HCT116 (cell line): ENCODE results near the gene PHF2. TPM values are rescaled to one million over a fixed set of nuclear protein-coding genes. Genes with fewer than 3 reads are reported as not detected.

ENCODE experiments used
- ATAC-seq: fragments of 200-7000 bp; cut with Tn5 transposase; 2 replicates; pipeline ENCODE4 v1.9.1; 2020; ENCODE audit warnings: mild to moderate bottlenecking, moderate library complexity
- BruUV-seq: library from RNA; stranded (reverse); fragments of 400-500 nt; replicated peaks from 2 replicates; lab custom pipeline; 2021; lab: Mats Ljungman, UMichigan
- CTCF ChIA-PET: fragments of 300-600 bp; sonication (Branson Sonifier 250); formaldehyde crosslinking; loops from one replicate; lab custom pipeline; 2021; ENCODE audit warnings: antibody characterized with exemption; lab: Charles Lee
- POLR2A ChIA-PET: fragments of 300-600, 350-600 bp; sonication (Branson Sonifier 250); formaldehyde crosslinking; loops from one replicate; lab custom pipeline; 2021; ENCODE audit warnings: antibody characterized with exemption; lab: Charles Lee
- RAD21 ChIA-PET, 2 experiments: fragments of 300-600 bp; sonication (Branson Sonifier 250); formaldehyde crosslinking; loops; one replicate each; lab custom pipeline; 2023; ENCODE audit warnings: low total read pairs in 2 of 2; ENCODE audit not compliant: uncharacterized antibody in 2 of 2, unreplicated experiment in 2 of 2, low non-redundant PET in 1 of 2; lab: Charles Lee
- DNase-seq: peaks from one replicate; pipeline ENCODE4 v3.0.0-alpha.2; 2010; ENCODE audit warnings: low read depth, low spot score
- H2AFZ ChIP-seq: fragments of 200-600 bp; shearing (Covaris generic), sonication (generic); 2 replicates; pipeline ENCODE4 v1.6.1; 2017; ENCODE audit warnings: low read depth, mixed run types, mixed read lengths, antibody characterized with exemption, low read length; ENCODE audit not compliant: poor library complexity, severe bottlenecking
- H3K27ac ChIP-seq: 2 replicates; pipeline ENCODE4 v1.5.1; 2012; ENCODE audit warnings: low read depth, low read length
- H3K27me3 ChIP-seq: fragments of 200-600 bp; sonication (generic); 2 replicates; pipeline ENCODE4 v1.6.1; 2016; ENCODE audit warnings: mixed run types, low read length, mixed read lengths; ENCODE audit not compliant: insufficient read depth
- H3K36me3 ChIP-seq, 2 experiments: fragments of 200-500 bp in 1 of 2; fragments of 200-600 bp in 1 of 2; sonication (Bioruptor generic) in 1 of 2; sonication (generic) in 1 of 2; 2 replicates each; pipeline versions ENCODE4 v1.5.1 to v1.6.1; 2014 to 2016; ENCODE audit warnings: low read length in 2 of 2, inconsistent platforms in 1 of 2, mixed read lengths in 1 of 2, mixed run types in 1 of 2; ENCODE audit not compliant: insufficient read depth in 2 of 2, control insufficient read depth in 1 of 2
- H3K4me1 ChIP-seq, 2 experiments: fragments of 200-600 bp in 1 of 2; sonication (generic) in 1 of 2; 2 replicates each; pipeline versions ENCODE4 v1.5.1 to v1.6.1; 2012 to 2017; ENCODE audit warnings: low read length in 2 of 2, inconsistent platforms in 1 of 2, mild to moderate bottlenecking in 1 of 2, mixed read lengths in 1 of 2, mixed run types in 1 of 2, moderate library complexity in 1 of 2; ENCODE audit not compliant: insufficient read depth in 2 of 2, control insufficient read depth in 1 of 2
- H3K4me2 ChIP-seq: fragments of 200-600 bp; sonication (generic); 2 replicates; pipeline ENCODE4 v1.6.1; 2017; ENCODE audit warnings: mixed run types, low read length, mixed read lengths
- H3K4me3 ChIP-seq, 2 experiments: fragments of 200-600 bp in 1 of 2; sonication (generic) in 1 of 2; replicated peaks in 1 of 2; 2 replicates each; pipeline ENCODE4 v1.5.1; 2011 to 2016; ENCODE audit warnings: low read length in 2 of 2, control low read depth in 1 of 2, low read depth in 1 of 2, mild to moderate bottlenecking in 1 of 2, mixed read lengths in 1 of 2, mixed run types in 1 of 2
- H3K79me2 ChIP-seq: fragments of 200-600 bp; sonication (generic); 2 replicates; pipeline ENCODE4 v1.6.1; 2017; ENCODE audit warnings: mild to moderate bottlenecking, mixed run types, low read length, moderate library complexity, mixed read lengths; ENCODE audit not compliant: insufficient read depth
- H3K9ac ChIP-seq: fragments of 200-600 bp; sonication (generic); 2 replicates; pipeline ENCODE4 v1.6.1; 2016; ENCODE audit warnings: low read length, mixed read lengths
- H3K9me2 ChIP-seq: fragments of 200-600 bp; sonication (generic), shearing (Covaris generic); 2 replicates; pipeline ENCODE4 v1.6.1; 2017; ENCODE audit warnings: mixed run types, mild to moderate bottlenecking, moderate library complexity; ENCODE audit not compliant: insufficient read depth
- H3K9me3 ChIP-seq, 2 experiments: fragments of 200-500 bp in 1 of 2; fragments of 200-600 bp in 1 of 2; sonication (Bioruptor generic) in 1 of 2; sonication (generic) in 1 of 2; 2 replicates each; pipeline ENCODE4 v1.6.1; 2014 to 2017; ENCODE audit warnings: low read length in 2 of 2, mixed read lengths in 2 of 2, inconsistent platforms in 1 of 2, low read depth in 1 of 2, mild to moderate bottlenecking in 1 of 2, mixed run types in 1 of 2, moderate library complexity in 1 of 2; ENCODE audit not compliant: control insufficient read depth in 1 of 2, insufficient read depth in 1 of 2
- H4K20me1 ChIP-seq: fragments of 200-600 bp; sonication (generic), shearing (Covaris generic); 2 replicates; pipeline ENCODE4 v1.6.1; 2017; ENCODE audit warnings: mixed run types, mild to moderate bottlenecking, moderate library complexity; ENCODE audit not compliant: insufficient read depth
- CTCF ChIP-seq, 3 experiments: fragments of 200-600 bp in 1 of 3; sonication (generic) in 1 of 3; IDR thresholded peaks in 2 of 3; conservative IDR thresholded peaks in 1 of 3; 2 replicates each; pipeline ENCODE4 v1.5.1; 2012 to 2017; ENCODE audit warnings: low read depth in 2 of 3, low read length in 2 of 3, antibody characterized with exemption in 1 of 3, borderline replicate concordance in 1 of 3, control low read depth in 1 of 3, mild to moderate bottlenecking in 1 of 3, mixed read lengths in 1 of 3, mixed run types in 1 of 3, moderate library complexity in 1 of 3; ENCODE audit not compliant: insufficient read depth in 1 of 3
- EZH2 ChIP-seq: fragments of 200-600 bp; sonication (generic); IDR thresholded peaks from 2 replicates; pipeline ENCODE4 v1.6.1; 2017; ENCODE audit warnings: antibody characterized with exemption, mixed run types
- FOSL1 ChIP-seq: IDR thresholded peaks from 2 replicates; pipeline ENCODE4 v1.6.1; 2012; ENCODE audit warnings: low read depth
- JUND ChIP-seq: IDR thresholded peaks from 2 replicates; pipeline ENCODE4 v1.6.1; 2012
- MAX ChIP-seq: IDR thresholded peaks from 2 replicates; pipeline ENCODE4 v1.6.1; 2012
- POLR2A ChIP-seq: IDR thresholded peaks from 2 replicates; pipeline ENCODE4 v1.7.0; 2011; ENCODE audit warnings: borderline replicate concordance; ENCODE audit not compliant: insufficient read depth, insufficient read length; ENCODE audit errors: extremely low read depth
- POLR2AphosphoS5 ChIP-seq: IDR thresholded peaks from 2 replicates; pipeline ENCODE4 v1.6.1; 2011; ENCODE audit warnings: mild to moderate bottlenecking, low read depth, low read length, moderate library complexity
- REST ChIP-seq: IDR thresholded peaks from 2 replicates; pipeline ENCODE4 v1.6.1; 2012; ENCODE audit warnings: low read depth
- SRF ChIP-seq: IDR thresholded peaks from 2 replicates; pipeline ENCODE4 v1.6.1; 2012; ENCODE audit warnings: low read depth
- ZFX ChIP-seq: fragments of 450-650 bp; IDR thresholded peaks from 2 replicates; pipeline ENCODE4 v1.6.1; 2017
- intact Hi-C: fragments of 100-400 bp; cut with micrococcal nuclease; formaldehyde crosslinking; loops from 2 replicates; pipeline ENCODE4 v1.10.0; 2022
- total RNA-seq: library from RNA; stranded (reverse); gene quantifications from one replicate; pipeline ENCODE4 v1.2.1, GENCODE V29; 2021; ENCODE audit not compliant: unreplicated experiment

The PHF2 gene
- total RNA-seq, 1 experiment from 2014 or later: 20.6 TPM

- CTCF ChIA-PET: no interaction called here
- DNase-seq (no peak), ATAC-seq (no peak)
- Histone ChIP-seq H3K79me2 (no peaks in the 10 kb centered on the region), H3K27me3 (no peaks in the 10 kb centered on the region), H3K27ac (no peak overlapping the region), H3K9ac (no peak overlapping the region), H3K4me1 (peaks cover 3 to 5% of the 10 kb centered on the region in 2 experiments; a peak in 1 of 4 replicates), H3K9me2 (no peaks in the 10 kb centered on the region), H2AFZ (no peak overlapping the region), H4K20me1 (no peaks in the 10 kb centered on the region), H3K4me2 (no peak overlapping the region), H3K4me3 (no peak overlapping the region), H3K9me3 (peaks cover 0 to 5% of the 10 kb centered on the region in 2 experiments; a peak in 2 of 4 replicates), H3K36me3 (no peaks in the 10 kb centered on the region)
- TF ChIP-seq MAX: no peak
- no peak for TF ChIP-seq ZFX
- TF ChIP-seq FOSL1: no peak
- POLR2A ChIA-PET: no interaction called here
- intact Hi-C loops: loop anchor here (10.0 kb wide), 1 partner anchor 921 kb away; no protein-coding TSS in a partner anchor
- RAD21 ChIA-PET: no interaction called here
- BruUV-seq: no TSS peak
Observed at GRCh38 chr9:93684161-93684765, 107.9 kb downstream of the PHF2 start.

GRCh38 chr9:93684806-93685543 is 108.6 kb downstream of the PHF2 start:
- Histone ChIP-seq H3K4me3 (no peak overlapping the region), H3K4me1 (peaks cover 3 to 5% of the 10 kb centered on the region in 2 experiments; a peak in 1 of 4 replicates), H3K36me3 (no peaks in the 10 kb centered on the region), H2AFZ (no peak overlapping the region), H3K27ac (no peak overlapping the region), H3K9me3 (peaks cover 0 to 5% of the 10 kb centered on the region in 2 experiments; a peak in 2 of 4 replicates), H3K9me2 (no peaks in the 10 kb centered on the region), H3K27me3 (no peaks in the 10 kb centered on the region), H4K20me1 (no peaks in the 10 kb centered on the region), H3K9ac (no peak overlapping the region), H3K4me2 (no peak overlapping the region), H3K79me2 (no peaks in the 10 kb centered on the region)
- no peak for ATAC-seq
- intact Hi-C loops: loop anchor here (10.0 kb wide), 1 partner anchor 920 kb away; no protein-coding TSS in a partner anchor
- RAD21 ChIA-PET: no interaction called here
- POLR2A ChIA-PET: no interaction called here
- DNase-seq: no peak
- CTCF ChIA-PET: interaction anchor here (0.5 kb wide), 1 partner anchor 316 kb away, joined by 3 read pairs; no protein-coding TSS in a partner anchor
- BruUV-seq: no TSS peak
- no peak for TF ChIP-seq ZFX
- peak; percentile 6 to 31 (median 30); a peak in 3 of 6 replicates for TF ChIP-seq CTCF (IDR thresholded peaks at IDR 0.05 in 2 of 3, conservative IDR thresholded peaks at IDR 0.05 in 1 of 3; ENCODE audit: borderline replicate concordance in 1 of 3, insufficient read depth in 1 of 3, low read depth in 2 of 3, low read length in 2 of 3)
- no peak for TF ChIP-seq SRF
- no peak for TF ChIP-seq POLR2AphosphoS5
- no peak for TF ChIP-seq MAX
- no peak for TF ChIP-seq JUND
- TF ChIP-seq REST: no peak
- no peak for TF ChIP-seq EZH2
- TF ChIP-seq POLR2A: no peak
